DND-41 (cell line): Measurements from ENCODE around the gene NAPSA.
"Not testable (repeated sequence)": the region's sequence is repeated elsewhere in the genome, so short reads cannot be mapped to it uniquely, and the experiment has no call there.

Experiments used
- ATAC-seq: fragments of 200-7000 bp; cut with Tn5 transposase; 3 replicates; pipeline ENCODE4 v1.9.1; 2021; ENCODE audit warnings: low read depth; ENCODE audit not compliant: insufficient read depth
- DNase-seq: peaks from one replicate; pipeline ENCODE4 v3.0.0-alpha.2; 2020
- H2AFZ ChIP-seq: 2 replicates; pipeline ENCODE4 v1.6.0; 2012; ENCODE audit warnings: low read depth, low read length
- H3K27ac ChIP-seq: 2 replicates; pipeline ENCODE4 v1.5.1; 2012; ENCODE audit warnings: low read length, inconsistent platforms
- H3K27me3 ChIP-seq: fragments of 200-600 bp; sonication (generic); 2 replicates; pipeline ENCODE4 v1.6.0; 2012; ENCODE audit warnings: low read length, mild to moderate bottlenecking, inconsistent platforms; ENCODE audit not compliant: insufficient read depth, poor library complexity
- H3K36me3 ChIP-seq: 2 replicates; pipeline ENCODE4 v1.5.1; 2012; ENCODE audit warnings: low read length, inconsistent platforms; ENCODE audit not compliant: insufficient read depth
- H3K4me1 ChIP-seq: 2 replicates; pipeline ENCODE4 v1.5.1; 2012; ENCODE audit warnings: mild to moderate bottlenecking, low read length; ENCODE audit not compliant: insufficient read depth
- H3K4me2 ChIP-seq: 2 replicates; pipeline ENCODE4 v1.6.0; 2012; ENCODE audit warnings: mild to moderate bottlenecking, moderate library complexity, low read length, inconsistent platforms; ENCODE audit not compliant: insufficient read depth
- H3K4me3 ChIP-seq, 2 experiments: fragments of 200-600 bp in 1 of 2; shearing (Covaris generic) in 1 of 2; 2 replicates each; pipeline ENCODE4 v1.5.1; 2012 to 2016; ENCODE audit warnings: inconsistent platforms in 2 of 2, low read length in 2 of 2, mild to moderate bottlenecking in 2 of 2, low read depth in 1 of 2, moderate library complexity in 1 of 2
- H3K79me2 ChIP-seq: 2 replicates; pipeline ENCODE4 v1.6.0; 2012; ENCODE audit warnings: low read length, inconsistent platforms; ENCODE audit not compliant: insufficient read depth
- H3K9ac ChIP-seq: 2 replicates; pipeline ENCODE4 v1.6.0; 2012; ENCODE audit warnings: low read depth, mild to moderate bottlenecking, inconsistent platforms, low read length, moderate library complexity
- H3K9me3 ChIP-seq: 2 replicates; pipeline ENCODE4 v1.5.1; 2012; ENCODE audit warnings: low read length, moderate library complexity, mild to moderate bottlenecking, inconsistent platforms; ENCODE audit not compliant: insufficient read depth, severe bottlenecking
- H4K20me1 ChIP-seq: 2 replicates; pipeline ENCODE4 v1.6.0; 2012; ENCODE audit warnings: low read length; ENCODE audit not compliant: insufficient read depth
- EZH2 ChIP-seq: IDR thresholded peaks from 3 replicates; pipeline ENCODE4 v1.6.1; 2012; ENCODE audit warnings: borderline replicate concordance, low read depth, mild to moderate bottlenecking, moderate library complexity, low read length, inconsistent platforms; ENCODE audit not compliant: severe bottlenecking
- TF ChIP-seq, protein P1 (sequence below): IDR thresholded peaks from 2 replicates; pipeline ENCODE4 v1.5.1; 2012; ENCODE audit warnings: borderline replicate concordance, low read length, moderate library complexity, mild to moderate bottlenecking; ENCODE audit not compliant: poor library complexity, severe bottlenecking; ENCODE audit errors: extremely low read depth

The NAPSA gene

GRCh38 chr19:50358483-50359327 lies 6.7 kb downstream of the NAPSA start:
- peaks cover 13% of the 10 kb centered on the region for H3K4me1 ChIP-seq
- H3K36me3 ChIP-seq = no peaks in the 10 kb centered on the region
- DNase-seq = peak; percentile 36
- no peaks in the 10 kb centered on the region for H3K27me3 ChIP-seq
- no peaks in the 10 kb centered on the region for H3K79me2 ChIP-seq
- H3K4me3 ChIP-seq = no peak overlapping the region
- H3K4me2 ChIP-seq = no peak overlapping the region
- no peak overlapping the region for H3K9ac ChIP-seq
- no peaks in the 10 kb centered on the region for H4K20me1 ChIP-seq
- no peaks in the 10 kb centered on the region for H3K9me3 ChIP-seq
- H2AFZ ChIP-seq = no peak overlapping the region
- H3K27ac ChIP-seq = no peak overlapping the region
- TF ChIP-seq EZH2 = no peak
- TF ChIP-seq, protein P1, sequence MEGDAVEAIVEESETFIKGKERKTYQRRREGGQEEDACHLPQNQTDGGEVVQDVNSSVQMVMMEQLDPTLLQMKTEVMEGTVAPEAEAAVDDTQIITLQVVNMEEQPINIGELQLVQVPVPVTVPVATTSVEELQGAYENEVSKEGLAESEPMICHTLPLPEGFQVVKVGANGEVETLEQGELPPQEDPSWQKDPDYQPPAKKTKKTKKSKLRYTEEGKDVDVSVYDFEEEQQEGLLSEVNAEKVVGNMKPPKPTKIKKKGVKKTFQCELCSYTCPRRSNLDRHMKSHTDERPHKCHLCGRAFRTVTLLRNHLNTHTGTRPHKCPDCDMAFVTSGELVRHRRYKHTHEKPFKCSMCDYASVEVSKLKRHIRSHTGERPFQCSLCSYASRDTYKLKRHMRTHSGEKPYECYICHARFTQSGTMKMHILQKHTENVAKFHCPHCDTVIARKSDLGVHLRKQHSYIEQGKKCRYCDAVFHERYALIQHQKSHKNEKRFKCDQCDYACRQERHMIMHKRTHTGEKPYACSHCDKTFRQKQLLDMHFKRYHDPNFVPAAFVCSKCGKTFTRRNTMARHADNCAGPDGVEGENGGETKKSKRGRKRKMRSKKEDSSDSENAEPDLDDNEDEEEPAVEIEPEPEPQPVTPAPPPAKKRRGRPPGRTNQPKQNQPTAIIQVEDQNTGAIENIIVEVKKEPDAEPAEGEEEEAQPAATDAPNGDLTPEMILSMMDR = no peak
- ATAC-seq = no peak

GRCh38 chr19:50357178-50358100 lies 8.0 kb downstream of the NAPSA start:
- Histone ChIP-seq H3K4me2 (peak overlapping the region; percentile 67), H4K20me1 (no peaks in the 10 kb centered on the region), H3K4me3 (peak overlapping the region in 1 of 2 experiments; percentile 52; a peak in 2 of 4 replicates), H2AFZ (peak overlapping the region; percentile 92), H3K36me3 (no peaks in the 10 kb centered on the region), H3K9me3 (no peaks in the 10 kb centered on the region), H3K4me1 (peaks cover 10% of the 10 kb centered on the region), H3K27ac (peak overlapping the region; percentile 27; the same call in 1 of the 2 replicates), H3K79me2 (no peaks in the 10 kb centered on the region), H3K9ac (peak overlapping the region; percentile 48), H3K27me3 (no peaks in the 10 kb centered on the region)
- TF ChIP-seq, protein P1 = peak; percentile 93
- TF ChIP-seq EZH2 = no peak
- peak; percentile 80 for DNase-seq
- ATAC-seq = peak; percentile 87

DNA sequence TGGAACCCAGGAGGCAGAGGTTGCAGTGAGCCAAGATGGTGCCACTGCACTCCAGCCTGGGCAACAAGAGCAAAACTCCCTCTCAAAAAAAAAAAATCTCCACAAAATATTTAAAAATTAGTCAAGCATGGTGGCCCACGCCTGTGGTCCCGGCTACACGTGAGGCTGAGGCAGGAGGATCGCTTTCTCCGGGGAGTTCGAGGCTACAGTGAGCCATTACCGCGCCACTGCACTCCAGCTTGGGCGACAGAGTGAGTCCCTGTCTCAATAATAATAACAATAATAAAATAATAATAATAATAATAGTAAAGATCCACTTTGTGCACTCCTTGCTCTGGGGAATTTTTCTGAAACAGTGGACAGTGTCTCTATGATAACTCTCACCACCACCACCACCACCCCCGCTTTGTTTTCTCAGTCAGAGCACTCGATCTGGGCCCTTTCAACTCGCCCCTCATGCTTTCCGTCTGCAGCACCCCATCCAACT lies 8.7 kb downstream of the NAPSA start:
- Histone ChIP-seq H3K9me3 (no peaks in the 10 kb centered on the region), H3K4me3 (no peak overlapping the region), H3K9ac (no peak overlapping the region), H2AFZ (no peak overlapping the region), H4K20me1 (no peaks in the 10 kb centered on the region), H3K36me3 (no peaks in the 10 kb centered on the region), H3K4me2 (peak overlapping the region; percentile 67), H3K4me1 (peaks cover 10% of the 10 kb centered on the region), H3K27me3 (no peaks in the 10 kb centered on the region), H3K27ac (no peak overlapping the region), H3K79me2 (no peaks in the 10 kb centered on the region)
- no peak for DNase-seq
- no peak for ATAC-seq
- TF ChIP-seq EZH2 = no peak
- TF ChIP-seq, protein P1 = no peak

DNA sequence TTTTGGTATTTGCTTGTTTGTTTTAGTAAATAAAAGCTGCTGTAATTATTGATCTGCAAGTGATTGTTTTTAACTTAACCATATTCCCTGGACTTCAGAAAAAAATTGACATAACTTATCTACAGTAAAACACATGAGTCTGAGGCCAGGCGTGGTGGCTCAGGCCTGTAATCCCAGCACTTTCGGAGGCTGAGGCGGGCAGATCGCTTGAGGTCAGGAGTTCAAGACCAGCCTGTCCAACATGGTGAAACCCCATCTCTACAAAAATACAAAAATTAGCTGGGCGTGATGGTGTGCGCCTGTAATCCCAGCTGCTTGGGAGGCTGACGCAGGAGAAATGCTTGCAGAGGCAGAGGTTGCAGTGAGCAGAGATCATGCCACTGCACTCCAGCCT lies 12.0 kb downstream of the NAPSA start:
- not testable (repeated sequence) for DNase-seq, H3K9me3 ChIP-seq, H3K4me2 ChIP-seq, H3K9ac ChIP-seq, H3K79me2 ChIP-seq, H3K36me3 ChIP-seq, H3K4me3 ChIP-seq, ATAC-seq, H2AFZ ChIP-seq, H4K20me1 ChIP-seq, H3K27ac ChIP-seq, H3K27me3 ChIP-seq
- peaks cover 10% of the 10 kb centered on the region for H3K4me1 ChIP-seq
